ENCODE data around the gene AP3D1.

The AP3D1 gene

DNA sequence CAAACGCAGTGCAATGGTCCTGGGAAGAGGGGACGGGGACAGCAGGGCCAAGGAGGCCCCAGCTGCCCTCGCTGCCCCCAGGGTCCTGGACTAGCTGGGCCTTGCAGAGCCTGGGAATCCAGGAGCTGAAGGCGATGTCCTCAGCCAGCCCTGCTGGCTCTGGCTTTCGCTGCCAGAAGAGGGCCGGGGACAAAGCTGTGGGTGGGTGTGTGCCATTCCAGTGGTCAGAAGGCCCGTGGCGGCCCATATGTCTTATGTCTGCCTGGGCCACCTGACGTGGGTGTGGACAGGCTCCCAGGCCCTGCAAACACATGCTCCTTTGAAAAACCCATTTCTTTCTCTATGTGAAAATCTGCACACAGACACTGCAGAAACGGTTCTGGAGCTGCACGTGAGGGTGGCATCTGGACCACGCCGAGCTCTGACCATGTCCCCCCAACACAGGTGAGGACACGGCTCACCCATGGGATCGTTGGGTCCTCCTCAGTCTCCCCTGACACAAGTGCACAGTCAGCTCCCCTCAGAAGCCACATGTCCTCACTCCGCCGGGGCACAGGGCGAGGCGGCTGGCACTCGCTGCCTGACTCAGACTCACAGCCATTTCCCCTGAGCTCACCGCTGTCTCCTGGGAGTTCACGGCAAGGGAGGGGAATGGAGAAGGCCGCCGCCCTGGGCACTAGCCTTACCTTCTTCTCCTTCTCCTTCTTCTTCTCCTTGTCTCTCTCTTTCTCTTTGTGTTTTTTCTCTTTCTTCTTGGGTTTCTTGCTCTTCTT is 37.7 kb downstream of the AP3D1 start:
- no peak for DNase-seq

DNA sequence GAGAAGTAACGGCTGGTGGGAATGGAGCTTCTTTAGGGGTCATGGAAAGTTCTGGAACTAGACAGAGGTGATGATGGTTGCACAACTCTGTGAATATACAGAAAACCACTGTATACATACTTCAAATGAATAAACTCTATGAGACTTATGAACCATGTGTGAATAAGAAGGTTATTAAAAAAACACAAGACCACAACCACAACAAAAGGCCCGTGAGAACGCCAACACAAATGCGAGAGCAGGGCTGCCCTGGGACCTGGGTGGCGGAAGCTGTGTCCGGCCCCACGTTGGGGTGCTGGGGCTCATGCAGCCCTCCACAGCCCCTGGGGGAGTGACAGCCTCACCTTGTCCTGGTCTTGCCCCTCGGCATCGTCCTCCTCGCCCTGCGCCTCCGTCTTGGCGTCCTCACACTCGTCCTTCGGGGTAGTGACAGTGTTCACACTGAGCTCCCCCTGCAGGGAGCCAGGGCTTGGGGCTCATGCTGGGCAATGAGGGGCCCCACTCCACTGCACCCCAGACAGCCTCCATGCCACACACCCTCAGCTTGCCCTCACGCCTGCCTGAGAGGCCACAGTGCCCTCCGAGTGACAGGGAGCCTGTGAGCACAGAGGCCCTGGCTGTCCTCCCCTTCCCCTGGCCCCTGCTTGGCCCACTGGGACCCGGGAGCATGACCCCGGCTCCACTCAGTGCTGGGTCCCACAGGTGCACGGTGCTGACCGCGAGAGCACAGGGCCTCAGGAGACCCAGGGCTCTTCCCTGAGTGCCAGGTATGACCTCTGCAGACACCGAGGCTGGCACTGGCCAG is 38.6 kb downstream of the AP3D1 start:
- DNase-seq: no peak

DNA sequence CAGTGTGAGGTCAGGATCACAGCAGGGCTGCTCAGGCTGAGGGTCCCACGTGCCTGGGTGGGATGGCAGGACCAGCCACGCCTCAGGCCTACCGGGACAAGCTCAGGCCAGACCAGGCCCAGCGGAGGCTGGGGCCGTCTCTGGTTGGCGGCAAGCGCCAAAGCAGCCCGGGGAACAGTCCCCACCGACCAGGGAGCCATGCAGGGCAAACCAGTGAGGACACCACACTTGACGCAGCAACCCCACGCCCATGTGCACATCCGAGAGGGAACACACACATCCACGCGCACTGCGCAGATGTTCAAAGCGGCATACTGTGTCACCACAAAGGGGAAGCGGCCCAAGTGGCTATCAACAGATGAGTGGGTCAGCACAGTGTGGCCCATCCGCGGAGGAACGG is 39.5 kb downstream of the AP3D1 start:
- no peak for DNase-seq

DNA sequence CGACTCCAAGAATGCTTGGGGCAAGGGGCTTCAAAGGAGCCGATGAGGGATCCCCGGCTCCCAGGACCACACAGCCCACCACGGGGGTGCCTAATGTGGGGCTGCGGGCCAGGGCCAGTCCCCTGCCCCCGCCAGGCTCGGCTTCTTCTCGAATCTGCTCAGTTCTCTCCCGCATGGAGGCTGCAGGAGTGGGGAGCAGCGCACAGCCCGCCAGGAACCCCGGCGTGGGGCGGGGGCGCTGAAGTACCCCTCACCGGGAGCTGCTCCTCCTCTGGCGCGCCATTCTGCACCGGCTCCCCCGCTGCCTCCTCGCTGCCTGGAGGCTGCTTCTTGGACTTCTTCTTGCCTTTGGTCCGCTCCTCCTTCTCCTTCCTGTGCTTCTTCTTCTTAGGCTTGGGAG is 39.9 kb downstream of the AP3D1 start:
- no peak for DNase-seq

DNA sequence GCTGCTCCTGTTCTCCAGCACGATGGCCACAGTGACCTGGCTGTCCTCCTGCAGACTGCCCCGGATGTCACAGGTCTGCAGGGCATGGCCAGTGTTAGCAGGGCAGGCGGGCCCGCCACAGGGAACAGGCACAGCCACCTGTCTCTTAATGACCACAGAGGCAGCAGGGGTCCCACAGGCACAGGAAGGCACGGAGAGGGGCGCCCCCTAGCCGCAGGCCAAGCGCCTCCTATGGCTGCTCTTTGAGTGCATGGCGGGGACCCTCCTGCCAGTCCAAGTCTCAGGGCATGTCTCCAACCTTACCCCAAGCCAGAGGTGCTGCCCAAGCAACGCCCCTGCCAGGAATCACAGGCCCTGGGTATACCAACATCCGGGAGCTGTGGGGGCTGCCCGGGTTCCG is 40.5 kb downstream of the AP3D1 start:
- no peak for DNase-seq

GRCh38 chr19:2109046-2109864 is 42.1 kb downstream of the AP3D1 start:
- no peak for DNase-seq

DNA sequence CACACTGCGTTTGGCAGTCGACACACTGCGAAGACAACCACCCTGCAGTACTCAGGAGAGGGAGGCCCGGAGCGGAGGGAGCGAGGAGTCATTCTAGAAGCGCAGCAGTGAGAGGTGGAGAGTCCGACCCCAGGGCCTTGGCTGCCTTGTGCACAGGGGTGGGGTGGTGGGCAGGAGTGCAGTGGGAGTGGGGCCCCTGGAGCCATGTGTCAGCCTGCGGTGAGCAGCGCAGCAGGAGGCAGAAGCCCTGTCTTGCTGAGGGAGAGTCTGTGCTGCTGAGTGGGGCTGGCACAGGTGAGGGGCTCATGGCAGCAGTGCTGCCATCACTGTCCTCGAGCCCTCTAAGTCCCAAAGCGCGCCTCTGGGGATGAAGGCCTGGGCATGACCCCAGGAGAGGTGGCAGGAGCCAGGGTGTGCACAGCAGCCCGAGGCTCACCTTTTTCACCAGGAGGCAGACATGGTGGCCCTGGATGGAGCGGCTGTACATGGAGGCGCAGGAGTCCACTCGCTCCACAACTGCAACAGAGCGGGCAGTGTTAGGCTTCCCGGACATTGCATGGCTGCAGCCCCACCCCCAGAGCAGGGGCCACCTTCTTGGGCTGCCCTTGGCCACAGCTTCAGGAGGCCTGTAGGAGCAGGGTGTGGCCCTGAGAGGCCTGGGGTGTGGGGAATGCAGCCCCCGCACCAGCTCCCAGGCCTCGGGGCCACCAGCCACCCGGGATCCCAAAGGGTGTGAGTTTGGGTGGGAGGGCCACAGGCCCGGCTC is 42.9 kb downstream of the AP3D1 start:
- no peak for DNase-seq

GRCh38 chr19:2103045-2103707 is 48.2 kb downstream of the AP3D1 start:
- DNase-seq: no peak

GRCh38 chr19:2101417-2102335 is 49.7 kb downstream of the AP3D1 start:
- DNase-seq: peak in 34 of 56 donors; percentile 6 to 77 (median 32)

- no peak for DNase-seq
These were observed 50.7 kb downstream of the AP3D1 start for GRCh38 chr19:2100719-2101061.

GRCh38 chr19:2099937-2100718 is 51.2 kb downstream of the AP3D1 start:
- DNase-seq: no peak

DNA sequence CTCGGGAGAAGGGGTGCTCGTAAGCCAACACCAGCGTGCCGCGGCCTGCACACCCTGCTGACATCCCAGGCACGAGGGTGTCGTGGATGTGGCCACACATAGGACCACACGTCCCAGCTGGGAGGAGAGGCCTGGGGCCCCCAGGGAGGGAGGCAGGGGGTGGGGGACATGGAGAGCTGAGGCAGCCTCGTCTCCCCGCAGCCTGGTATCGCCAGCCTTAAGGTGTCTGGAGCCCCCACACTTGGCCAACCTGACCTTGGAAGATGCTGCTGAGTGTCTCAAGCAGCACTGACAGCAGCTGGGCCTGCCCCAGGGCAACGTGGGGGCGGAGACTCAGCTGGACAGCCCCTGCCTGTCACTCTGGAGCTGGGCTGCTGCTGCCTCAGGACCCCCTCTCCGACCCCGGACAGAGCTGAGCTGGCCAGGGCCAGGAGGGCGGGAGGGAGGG is 52.3 kb downstream of the AP3D1 start:
- no peak for DNase-seq

DNA sequence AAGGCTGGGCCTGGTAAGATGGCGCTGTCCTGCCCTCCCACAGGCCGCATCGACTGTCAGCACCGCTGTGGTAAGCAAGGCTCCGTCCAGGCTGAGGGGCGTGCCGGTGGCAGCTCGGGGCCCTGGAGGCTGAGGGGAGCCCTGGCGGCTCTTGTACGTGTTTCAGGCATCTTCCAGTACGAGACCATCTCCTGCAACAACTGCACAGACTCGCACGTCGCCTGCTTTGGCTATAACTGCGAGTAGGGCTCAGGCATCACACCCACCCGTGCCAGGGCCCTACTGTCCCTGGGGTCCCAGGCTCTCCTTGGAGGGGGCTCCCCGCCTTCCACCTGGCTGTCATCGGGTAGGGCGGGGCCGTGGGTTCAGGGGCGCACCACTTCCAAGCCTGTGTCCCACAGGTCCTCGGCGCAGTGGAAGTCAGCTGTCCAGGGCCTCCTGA is 53.5 kb downstream of the AP3D1 start:
- DNase-seq: peak in 1 of 56 donors; percentile 26

DNA sequence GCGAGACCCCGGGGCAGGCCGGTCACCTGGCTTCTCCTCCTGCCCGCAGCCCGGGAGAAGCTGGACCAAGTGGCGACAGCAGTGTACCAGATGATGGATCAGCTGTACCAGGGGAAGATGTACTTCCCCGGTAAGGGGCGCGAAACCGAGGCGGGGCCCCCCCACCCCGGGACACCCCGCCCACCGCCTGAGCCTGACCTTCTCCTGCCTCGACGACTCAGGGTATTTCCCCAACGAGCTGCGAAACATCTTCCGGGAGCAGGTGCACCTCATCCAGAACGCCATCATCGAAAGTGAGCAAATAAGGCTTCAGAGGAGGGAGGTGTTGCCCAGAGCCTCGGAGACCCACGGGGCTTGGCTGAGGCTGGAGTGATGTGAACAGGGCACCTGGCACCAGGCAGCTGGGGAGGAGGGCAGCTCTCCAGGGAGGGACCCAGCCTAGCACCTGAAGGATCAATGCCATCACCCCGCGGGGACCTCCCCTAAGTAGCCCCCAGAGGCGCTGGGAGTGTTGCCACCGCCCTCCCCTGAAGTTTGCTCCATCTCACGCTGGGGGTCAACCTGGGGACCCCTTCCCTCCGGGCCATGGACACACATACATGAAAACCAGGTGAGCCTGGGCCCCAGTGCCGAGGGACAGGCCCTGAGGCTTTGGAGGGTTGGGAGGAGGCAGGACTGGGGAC is 54.0 kb downstream of the AP3D1 start:
- peak in 2 of 56 donors; percentile 34 to 45 for DNase-seq

DNA sequence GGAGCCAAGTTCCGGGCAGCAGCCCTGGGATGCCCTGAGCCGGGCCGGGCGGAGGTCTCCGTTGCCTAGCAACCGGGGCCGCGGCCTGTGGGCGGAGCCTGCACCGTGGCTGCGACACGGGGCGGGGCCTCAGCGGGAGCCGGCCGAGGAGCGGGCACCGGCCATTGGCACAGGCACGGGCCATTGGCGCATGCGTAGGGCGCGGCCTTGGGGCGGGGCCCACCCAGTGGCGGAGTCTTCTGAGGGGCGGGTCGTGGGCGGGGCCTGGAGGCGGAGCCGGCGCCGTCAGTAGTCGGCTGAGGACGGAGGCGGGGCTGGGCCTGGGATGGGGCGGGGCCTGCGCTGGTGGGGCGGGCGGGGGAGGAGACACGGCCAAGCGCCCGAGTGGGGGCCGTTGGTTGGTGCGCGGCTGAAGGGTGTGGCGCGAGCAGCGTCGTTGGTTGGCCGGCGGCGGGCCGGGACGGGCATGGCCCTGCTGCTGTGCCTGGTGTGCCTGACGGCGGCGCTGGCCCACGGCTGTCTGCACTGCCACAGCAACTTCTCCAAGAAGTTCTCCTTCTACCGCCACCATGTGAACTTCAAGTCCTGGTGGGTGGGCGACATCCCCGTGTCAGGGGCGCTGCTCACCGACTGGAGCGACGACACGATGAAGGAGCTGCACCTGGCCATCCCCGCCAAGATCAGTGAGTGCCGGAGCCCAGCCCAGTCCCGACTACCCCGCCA is 54.7 kb downstream of the AP3D1 start, which contains the start of gene IZUMO4:
Gene IZUMO4, plus strand, starts transcription at position 436 of the 723 bp plus-strand sequence. Its CDS starts 31 bp downstream, at position 467.
- DNase-seq: peak; percentile 88 to 100 (median 99)

GRCh38 chr19:2096034-2096479 is 55.3 kb downstream of the AP3D1 start, which contains the start of gene MOB3A:
MOB3A (minus strand) TSS chr19:2096326; CDS start chr19:2078560, 17,766 bp downstream.
- peak in 30 of 56 donors; percentile 75 to 99 (median 96) for DNase-seq
